Gastrocnemius medialis (tissue), 4 donors: ENCODE results near the gene ADM5. TPM values are rescaled to one million over a fixed set of nuclear protein-coding genes. Genes with fewer than 3 reads are reported as not detected.

ENCODE experiments used
- ATAC-seq, 2 donors: fragments of 150-250 bp; one replicate each; pipeline ENCODE4 v1.9.1; 2016
- DNase-seq, 2 donors: peaks; one replicate each; pipeline ENCODE4 v3.0.0-alpha.2; 2019
- H3K27ac ChIP-seq, 4 donors: fragments of 200-600 bp; sonication (generic); 1 replicate in 1 of 4; 2 replicates in 3 of 4; pipeline ENCODE4 v1.5.1; 2016 to 2018; ENCODE audit warnings: mild to moderate bottlenecking in 2 of 4, moderate library complexity in 1 of 4
- H3K27me3 ChIP-seq, 3 donors: fragments of 200-600 bp; sonication (generic) in 2 of 3; 1 replicate in 1 of 3; 2 replicates in 2 of 3; pipeline versions ENCODE4 v1.5.1 to v1.6.0; 2016 to 2019; ENCODE audit warnings: mild to moderate bottlenecking in 1 of 3, moderate library complexity in 1 of 3
- H3K36me3 ChIP-seq, 2 donors: fragments of 200-600 bp; sonication (generic) in 1 of 2; one replicate each; pipeline ENCODE4 v1.5.1; 2017 to 2018
- H3K4me1 ChIP-seq, 2 donors: fragments of 200-600 bp; sonication (generic) in 1 of 2; one replicate each; pipeline ENCODE4 v1.5.1; 2016 to 2017; ENCODE audit warnings: mild to moderate bottlenecking in 2 of 2
- H3K4me3 ChIP-seq, 4 donors: fragments of 200-600 bp; sonication (generic) in 3 of 4; 1 replicate in 1 of 4; 2 replicates in 3 of 4; pipeline ENCODE4 v1.5.1; 2016 to 2019; ENCODE audit warnings: mild to moderate bottlenecking in 2 of 4
- H3K9me3 ChIP-seq, 3 donors: fragments of 200-600 bp; sonication (generic) in 2 of 3; 1 replicate in 1 of 3; 2 replicates in 2 of 3; pipeline ENCODE4 v1.5.1; 2016 to 2019
- POLR2A ChIP-seq, 2 donors: fragments of 450-650 bp; IDR thresholded peaks; one replicate each; pipeline ENCODE4 v1.6.1; 2017; ENCODE audit warnings: antibody characterized with exemption in 2 of 2, mild to moderate bottlenecking in 2 of 2, moderate library complexity in 2 of 2
- in situ Hi-C, 4 donors: fragments of 200-750 bp; cut with MboI; loops; one replicate each; pipeline versions ENCODE4 v1.15.0 to v1.8.0; 2017; ENCODE audit warnings: low sequenced_read_pairs in 4 of 4
- intact Hi-C: fragments of 100-400 bp; cut with DNase I; formaldehyde crosslinking; loops from one replicate; pipeline ENCODE4 v1.15.1; 2023; ENCODE audit warnings: low total_unique reads
- total RNA-seq, 4 donors: library from RNA; depleted of rRNA; stranded (reverse); fragments of >200 nt; gene quantifications; one replicate each; pipeline versions ENCODE4 v1.1.0 to v1.2.3, GENCODE V29; 2016
- TF ChIP-seq, protein P1 (sequence below), 5 experiments: fragments of 450-650 bp in 3 of 5; fragments of 200-600 bp in 2 of 5; sonication (generic) in 2 of 5; IDR thresholded peaks in 4 of 5; conservative IDR thresholded peaks in 1 of 5; 1 replicate in 4 of 5; 2 replicates in 1 of 5; pipeline ENCODE4 v1.5.1; 2016 to 2019; ENCODE audit warnings: antibody characterized with exemption in 5 of 5, mild to moderate bottlenecking in 3 of 5, moderate library complexity in 3 of 5

Gene ADM5
- total RNA-seq, 4 donors from 2014 or later = 1.0 to 2.1 (median 1.4) TPM; not detected in 1

DNA sequence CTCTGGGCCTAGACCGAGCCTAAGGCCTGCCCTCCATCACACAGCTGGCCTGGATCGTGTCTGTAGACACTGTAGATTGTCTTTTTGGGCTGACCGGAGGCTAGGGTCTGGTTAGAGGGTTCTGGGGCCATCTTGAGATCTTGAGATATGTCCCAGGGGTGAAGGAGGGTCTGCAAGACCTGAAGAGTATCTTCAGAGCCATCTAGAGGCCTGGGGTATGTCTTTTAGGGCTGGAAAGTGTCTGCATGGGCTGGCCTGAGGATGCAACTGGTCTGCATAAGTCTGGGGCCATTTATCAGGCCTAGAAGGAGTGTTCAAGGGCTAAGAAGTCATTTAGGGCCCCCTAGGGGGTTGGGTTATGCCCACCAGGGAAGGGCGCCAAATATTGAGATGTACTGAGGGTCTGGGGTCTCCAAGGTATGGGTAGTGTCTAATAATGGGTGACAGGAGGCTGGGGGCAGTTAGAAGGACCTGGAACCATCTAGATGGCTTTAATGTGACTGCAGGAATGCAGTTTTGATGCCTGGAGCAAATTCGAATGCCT lies 46.8 kb upstream of the ADM5 start:
- no peaks in the 10 kb centered on the region for H3K27me3 ChIP-seq

DNA sequence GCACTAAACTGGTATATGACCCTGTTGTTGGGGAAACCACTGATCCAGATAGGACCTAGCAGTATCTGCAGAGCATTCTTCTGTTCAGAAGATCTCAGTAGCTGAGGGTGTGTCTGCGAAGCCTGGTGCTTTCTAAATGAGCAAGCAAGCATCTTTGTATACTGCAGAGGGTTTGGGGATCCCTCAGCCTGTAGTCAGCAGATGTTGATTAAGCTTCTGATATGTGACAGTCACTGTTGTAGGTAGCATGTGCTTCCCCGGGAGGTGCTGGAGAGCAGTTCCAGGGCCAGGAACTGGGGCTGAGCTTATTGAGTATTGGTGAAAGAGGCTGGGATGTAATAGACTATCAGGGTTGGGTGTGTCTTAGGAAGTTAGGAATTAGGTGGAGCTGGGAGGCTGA lies 45.9 kb upstream of the ADM5 start:
- Histone ChIP-seq H3K4me3 (peak overlapping the region in 3 of 4 donors; percentile 76 to 95 (median 92)), H3K36me3 (peaks cover 0 to 30% of the 10 kb centered on the region in 2 donors), H3K9me3 (no peaks in the 10 kb centered on the region), H3K27me3 (no peaks in the 10 kb centered on the region), H3K27ac (peak overlapping the region in 3 of 4 donors; percentile 90 to 99 (median 98)), H3K4me1 (peaks cover 28 to 30% of the 10 kb centered on the region in 2 donors)
- ATAC-seq = no peak
- in situ Hi-C loops = no loop called here
- no peak for DNase-seq
- intact Hi-C loops = loop anchor here (5.0 kb wide), 2 partner anchors 164 to 384 kb away; partner anchors contain the start of genes VRK3 and ZNF473
- TF ChIP-seq POLR2A (IDR thresholded peaks at IDR 0.05) = no peak
- TF ChIP-seq, protein P1, sequence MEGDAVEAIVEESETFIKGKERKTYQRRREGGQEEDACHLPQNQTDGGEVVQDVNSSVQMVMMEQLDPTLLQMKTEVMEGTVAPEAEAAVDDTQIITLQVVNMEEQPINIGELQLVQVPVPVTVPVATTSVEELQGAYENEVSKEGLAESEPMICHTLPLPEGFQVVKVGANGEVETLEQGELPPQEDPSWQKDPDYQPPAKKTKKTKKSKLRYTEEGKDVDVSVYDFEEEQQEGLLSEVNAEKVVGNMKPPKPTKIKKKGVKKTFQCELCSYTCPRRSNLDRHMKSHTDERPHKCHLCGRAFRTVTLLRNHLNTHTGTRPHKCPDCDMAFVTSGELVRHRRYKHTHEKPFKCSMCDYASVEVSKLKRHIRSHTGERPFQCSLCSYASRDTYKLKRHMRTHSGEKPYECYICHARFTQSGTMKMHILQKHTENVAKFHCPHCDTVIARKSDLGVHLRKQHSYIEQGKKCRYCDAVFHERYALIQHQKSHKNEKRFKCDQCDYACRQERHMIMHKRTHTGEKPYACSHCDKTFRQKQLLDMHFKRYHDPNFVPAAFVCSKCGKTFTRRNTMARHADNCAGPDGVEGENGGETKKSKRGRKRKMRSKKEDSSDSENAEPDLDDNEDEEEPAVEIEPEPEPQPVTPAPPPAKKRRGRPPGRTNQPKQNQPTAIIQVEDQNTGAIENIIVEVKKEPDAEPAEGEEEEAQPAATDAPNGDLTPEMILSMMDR (IDR thresholded peaks at IDR 0.05 in 4 of 5, conservative IDR thresholded peaks at IDR 0.05 in 1 of 5) = no peak

More for the DNA sequence above, 46.8 kb upstream of the ADM5 start:
- DNase-seq (no peak), ATAC-seq (no peak)
- H3K4me1 ChIP-seq = peaks cover 31 to 34% of the 10 kb centered on the region in 2 donors
- peaks cover 0 to 22% of the 10 kb centered on the region in 2 donors for H3K36me3 ChIP-seq
- peak overlapping the region; percentile 76 to 95 (median 84) for H3K4me3 ChIP-seq
- intact Hi-C loops = loop anchor here (1.0 to 5.0 kb wide), 3 partner anchors 22 to 385 kb away; partner anchors contain the start of genes VRK3 and ZNF473
- in situ Hi-C loops = no loop called here
- H3K9me3 ChIP-seq = no peaks in the 10 kb centered on the region
- TF ChIP-seq POLR2A (IDR thresholded peaks at IDR 0.05) = no peak
- TF ChIP-seq, protein P1 (IDR thresholded peaks at IDR 0.05 in 4 of 5, conservative IDR thresholded peaks at IDR 0.05 in 1 of 5) = no peak
- peak overlapping the region; percentile 90 to 99 (median 94) for H3K27ac ChIP-seq

DNA sequence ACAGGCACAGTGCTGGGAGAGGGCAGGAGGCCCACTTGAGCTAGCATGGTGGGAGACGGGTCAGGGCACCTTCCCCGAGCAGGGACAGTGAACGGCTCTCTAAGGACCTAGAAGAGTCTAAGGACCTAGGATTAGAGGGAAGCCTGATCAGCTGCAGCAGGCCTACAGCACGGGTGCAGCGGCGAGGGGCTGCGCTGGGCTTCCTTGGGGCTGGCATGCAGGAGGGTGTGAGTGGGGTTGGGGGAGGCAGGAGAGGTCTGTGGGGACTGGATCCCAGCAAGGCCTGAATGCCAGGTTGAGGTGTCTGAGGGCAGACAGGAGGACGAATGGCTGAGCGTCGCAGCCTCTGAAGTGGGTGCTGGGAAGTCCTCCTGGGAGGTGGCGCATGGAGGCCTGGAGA lies 43.8 kb upstream of the ADM5 start:
- Histone ChIP-seq H3K27me3 (no peaks in the 10 kb centered on the region), H3K4me1 (peaks cover 23% of the 10 kb centered on the region in 2 donors), H3K36me3 (peaks cover 0 to 47% of the 10 kb centered on the region in 2 donors), H3K4me3 (no peak overlapping the region), H3K9me3 (no peaks in the 10 kb centered on the region), H3K27ac (no peak overlapping the region)
- in situ Hi-C loops (no loop called here), intact Hi-C loops (no loop called here)
- ATAC-seq = no peak
- no peak for DNase-seq
- TF ChIP-seq POLR2A (IDR thresholded peaks at IDR 0.05) = no peak
- TF ChIP-seq, protein P1 (IDR thresholded peaks at IDR 0.05 in 4 of 5, conservative IDR thresholded peaks at IDR 0.05 in 1 of 5) = no peak

DNA sequence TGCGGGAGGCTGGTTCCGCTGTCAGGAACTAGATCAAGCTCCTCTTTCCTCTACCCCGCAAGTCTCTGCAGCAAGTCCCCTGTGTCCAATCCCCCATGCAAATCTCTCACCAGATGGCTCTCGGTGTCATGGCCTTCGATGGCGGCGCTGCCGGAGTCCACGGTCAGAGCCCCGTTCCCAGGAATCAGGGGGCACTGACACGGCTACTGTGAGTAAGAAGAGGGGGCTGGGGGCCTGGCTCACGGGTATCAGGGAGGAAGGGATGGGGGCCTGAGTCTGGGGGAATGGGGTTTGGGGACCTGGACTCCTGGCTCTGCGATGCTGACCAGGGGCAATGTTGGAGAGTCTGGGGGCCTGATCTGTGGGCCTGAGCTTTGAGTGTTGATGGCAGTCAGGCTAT lies 43.4 kb upstream of the ADM5 start:
- H3K27ac ChIP-seq = no peak overlapping the region
- ATAC-seq = no peak
- intact Hi-C loops (no loop called here), in situ Hi-C loops (no loop called here)
- no peaks in the 10 kb centered on the region for H3K27me3 ChIP-seq
- no peaks in the 10 kb centered on the region for H3K9me3 ChIP-seq
- H3K4me3 ChIP-seq = no peak overlapping the region
- peaks cover 0 to 49% of the 10 kb centered on the region in 2 donors for H3K36me3 ChIP-seq
- no peak for DNase-seq
- no peak for TF ChIP-seq POLR2A (IDR thresholded peaks at IDR 0.05)
- TF ChIP-seq, protein P1 (IDR thresholded peaks at IDR 0.05 in 4 of 5, conservative IDR thresholded peaks at IDR 0.05 in 1 of 5) = no peak
- peaks cover 23% of the 10 kb centered on the region in 2 donors for H3K4me1 ChIP-seq
